ENCODE results near the gene RNLS. TPM values are rescaled to one million over a fixed set of nuclear protein-coding genes. Genes with fewer than 3 reads are reported as not detected.

The RNLS gene
- total RNA-seq, 3 donors from 2014 or later (not counting 1 experiment from before 2014, with no cell fraction given) = 4.0 to 6.8 (median 4.4) TPM

- Mint-ChIP-seq H3K27ac (no peak overlapping the region), H3K9me3 (no peaks in the 10 kb centered on the region), H3K4me1 (no peaks in the 10 kb centered on the region), H3K27me3 (ENCODE audit: low read depth in 2 of 2) (no peaks in the 10 kb centered on the region), H3K4me3 (no peak overlapping the region), H3K36me3 (no peaks in the 10 kb centered on the region)
- Histone ChIP-seq H3K27ac (ENCODE audit: low read length) (no peak overlapping the region), H3K36me3 (ENCODE audit: control insufficient read depth, insufficient read depth, low read length) (no peaks in the 10 kb centered on the region), H3K4me3 (ENCODE audit: low read length) (no peak overlapping the region), H3K4me1 (ENCODE audit: control insufficient read depth, insufficient read depth, low read length) (no peaks in the 10 kb centered on the region), H3K27me3 (ENCODE audit: control insufficient read depth, insufficient read depth, low read length) (no peaks in the 10 kb centered on the region), H3K9me3 (ENCODE audit: control insufficient read depth, insufficient read depth, low read length) (no peaks in the 10 kb centered on the region)
- DNase-seq = no peak
- no peak for TF ChIP-seq CTCF (IDR thresholded peaks at IDR 0.05)
- intact Hi-C loops (cut with micrococcal nuclease) = no loop called here
- ATAC-seq = no peak
- WGBS (ENCODE audit: insufficient coverage) = 94% methylated on average over 3 of the region's 3 CpGs
Observed at GRCh38 chr10:88417387-88418030, 165.6 kb downstream of the RNLS start.

GRCh38 chr10:88416801-88417200 is 166.3 kb downstream of the RNLS start:
- Mint-ChIP-seq H3K9me3 (no peaks in the 10 kb centered on the region), H3K36me3 (no peaks in the 10 kb centered on the region), H3K27ac (no peak overlapping the region), H3K4me1 (no peaks in the 10 kb centered on the region), H3K27me3 (ENCODE audit: low read depth in 2 of 2) (no peaks in the 10 kb centered on the region), H3K4me3 (no peak overlapping the region)
- Histone ChIP-seq H3K9me3 (ENCODE audit: control insufficient read depth, insufficient read depth, low read length) (no peaks in the 10 kb centered on the region), H3K36me3 (ENCODE audit: control insufficient read depth, insufficient read depth, low read length) (no peaks in the 10 kb centered on the region), H3K27ac (ENCODE audit: low read length) (no peak overlapping the region), H3K4me1 (ENCODE audit: control insufficient read depth, insufficient read depth, low read length) (no peaks in the 10 kb centered on the region), H3K4me3 (ENCODE audit: low read length) (no peak overlapping the region), H3K27me3 (ENCODE audit: control insufficient read depth, insufficient read depth, low read length) (no peaks in the 10 kb centered on the region)
- DNase-seq (no peak), ATAC-seq (no peak)
- 88% methylated on average over 1 of the region's 1 CpG for WGBS (ENCODE audit: insufficient coverage)
- intact Hi-C loops (cut with micrococcal nuclease) = no loop called here
- no peak for TF ChIP-seq CTCF (IDR thresholded peaks at IDR 0.05)

GRCh38 chr10:88415533-88416130 is 167.5 kb downstream of the RNLS start:
- DNase-seq (no peak), ATAC-seq (no peak)
- Histone ChIP-seq H3K27ac (ENCODE audit: low read length) (no peak overlapping the region), H3K9me3 (ENCODE audit: control insufficient read depth, insufficient read depth, low read length) (no peaks in the 10 kb centered on the region), H3K27me3 (ENCODE audit: control insufficient read depth, insufficient read depth, low read length) (no peaks in the 10 kb centered on the region), H3K36me3 (ENCODE audit: control insufficient read depth, insufficient read depth, low read length) (no peaks in the 10 kb centered on the region), H3K4me3 (ENCODE audit: low read length) (no peak overlapping the region), H3K4me1 (ENCODE audit: control insufficient read depth, insufficient read depth, low read length) (no peaks in the 10 kb centered on the region)
- no peaks in the 10 kb centered on the region for H3K36me3 Mint-ChIP-seq
- intact Hi-C loops (cut with micrococcal nuclease) = no loop called here
- H3K27ac Mint-ChIP-seq = no peak overlapping the region
- H3K4me3 Mint-ChIP-seq = no peak overlapping the region
- H3K27me3 Mint-ChIP-seq (ENCODE audit: low read depth in 2 of 2) = no peaks in the 10 kb centered on the region
- no peak for TF ChIP-seq CTCF (IDR thresholded peaks at IDR 0.05)
- H3K9me3 Mint-ChIP-seq = no peaks in the 10 kb centered on the region
- no peaks in the 10 kb centered on the region for H3K4me1 Mint-ChIP-seq
- WGBS (ENCODE audit: insufficient coverage) = 93% methylated on average over 1 of the region's 1 CpG

- no peaks in the 10 kb centered on the region for H3K27me3 Mint-ChIP-seq (ENCODE audit: low read depth in 2 of 2)
- no peak for TF ChIP-seq CTCF (IDR thresholded peaks at IDR 0.05)
- no peaks in the 10 kb centered on the region for H3K4me1 Mint-ChIP-seq
- Histone ChIP-seq H3K27me3 (ENCODE audit: control insufficient read depth, insufficient read depth, low read length) (no peaks in the 10 kb centered on the region), H3K27ac (ENCODE audit: low read length) (no peak overlapping the region), H3K9me3 (ENCODE audit: control insufficient read depth, insufficient read depth, low read length) (no peaks in the 10 kb centered on the region), H3K4me1 (ENCODE audit: control insufficient read depth, insufficient read depth, low read length) (no peaks in the 10 kb centered on the region), H3K36me3 (ENCODE audit: control insufficient read depth, insufficient read depth, low read length) (no peaks in the 10 kb centered on the region), H3K4me3 (ENCODE audit: low read length) (no peak overlapping the region)
- WGBS (ENCODE audit: insufficient coverage) = 71% methylated on average over 3 of the region's 3 CpGs
- intact Hi-C loops (cut with micrococcal nuclease) = no loop called here
- no peaks in the 10 kb centered on the region for H3K9me3 Mint-ChIP-seq
- DNase-seq = no peak
- H3K36me3 Mint-ChIP-seq = no peaks in the 10 kb centered on the region
- H3K27ac Mint-ChIP-seq = no peak overlapping the region
- no peak for ATAC-seq
- no peak overlapping the region for H3K4me3 Mint-ChIP-seq
Observed at GRCh38 chr10:88413412-88413811, 169.7 kb downstream of the RNLS start.
